Smooth muscle cell (in vitro differentiated cells): Measurements from ENCODE around the gene OR10AD1. TPM values are rescaled to one million over a fixed set of nuclear protein-coding genes. Genes with fewer than 3 reads are reported as not detected.
"Not testable (repeated sequence)": the region's sequence is repeated elsewhere in the genome, so short reads cannot be mapped to it uniquely, and the experiment has no call there.

Source experiments
- DNase-seq: peaks from one replicate; lab custom pipeline; 2025; ENCODE audit not compliant: unreplicated experiment; lab: John Stamatoyannopoulos, UW
- H2AFZ ChIP-seq: fragments of 200-600 bp; sonication (generic); 2 replicates; pipeline ENCODE4 v1.6.0; 2016; ENCODE audit warnings: antibody characterized with exemption, low read depth, mild to moderate bottlenecking
- H3F3A ChIP-seq: fragments of 200-600 bp; sonication (generic); 2 replicates; pipeline ENCODE4 v1.6.0; 2017; ENCODE audit warnings: antibody characterized with exemption, low read depth
- H3K27ac ChIP-seq: fragments of 200-600 bp; sonication (generic); 2 replicates; pipeline ENCODE4 v1.5.1; 2016; ENCODE audit warnings: low read depth, mild to moderate bottlenecking
- H3K27me3 ChIP-seq: fragments of 200-600 bp; sonication (generic); 2 replicates; pipeline ENCODE4 v1.6.1; 2016; ENCODE audit warnings: low read depth, mild to moderate bottlenecking
- H3K36me3 ChIP-seq: fragments of 200-600 bp; sonication (generic); 2 replicates; pipeline ENCODE4 v1.5.1; 2016; ENCODE audit warnings: low read depth
- H3K4me1 ChIP-seq: fragments of 200-600 bp; sonication (generic); 2 replicates; pipeline ENCODE4 v1.5.1; 2016; ENCODE audit warnings: low read depth
- H3K4me2 ChIP-seq: fragments of 200-600 bp; sonication (generic); 2 replicates; pipeline ENCODE4 v1.6.0; 2016; ENCODE audit warnings: mild to moderate bottlenecking
- H3K4me3 ChIP-seq: fragments of 200-600 bp; sonication (generic); 2 replicates; pipeline ENCODE4 v1.5.1; 2016; ENCODE audit warnings: mild to moderate bottlenecking
- H3K79me2 ChIP-seq: fragments of 200-600 bp; sonication (generic); 2 replicates; pipeline ENCODE4 v1.6.0; 2016; ENCODE audit warnings: low read depth, mild to moderate bottlenecking
- H3K9ac ChIP-seq: fragments of 200-600 bp; sonication (generic); 2 replicates; pipeline ENCODE4 v1.6.0; 2016; ENCODE audit warnings: low read depth
- H3K9me3 ChIP-seq: fragments of 200-600 bp; sonication (generic); replicated peaks from 2 replicates; pipeline ENCODE4 v1.5.1; 2016; ENCODE audit warnings: low read depth
- H4K20me1 ChIP-seq: fragments of 200-600 bp; sonication (generic); 2 replicates; pipeline ENCODE4 v1.6.0; 2016; ENCODE audit warnings: low read depth
- CTCF ChIP-seq: fragments of 200-600 bp; sonication (generic); IDR thresholded peaks from 2 replicates; pipeline ENCODE4 v1.5.1; 2017; ENCODE audit warnings: borderline replicate concordance, mild to moderate bottlenecking, antibody characterized with exemption; ENCODE audit not compliant: insufficient read depth, poor library complexity, severe bottlenecking
- WGBS: methylation state at CpG from one replicate; pipeline ENCODE4 v1.1.7; 2016; ENCODE audit warnings: low lambda C conversion rate; 5-methylcytosine and 5-hydroxymethylcytosine counted together
- polyA plus RNA-seq: library from polyadenylated mRNA; unstranded; fragments of >200 nt; fragmentation: Nextera tagmentation; extraction: Ambion mirVana; gene quantifications from 2 replicates; pipeline ENCODE4 v1.2.1, GENCODE V29; 2016
- total RNA-seq: library from RNA; depleted of rRNA; stranded (reverse); fragments of >200 nt; gene quantifications from 2 replicates; pipeline ENCODE4 v1.2.3, GENCODE V29; 2014

Gene OR10AD1
- total and polyA plus RNA-seq, 2 experiments from 2014 or later = not detected

GRCh38 chr12:48220701-48221100 is 17.6 kb upstream of the OR10AD1 start:
- no peak for TF ChIP-seq CTCF
- 95% methylated on average over 1 of the region's 1 CpG for WGBS
- Histone ChIP-seq H3K9me3 (no peaks in the 10 kb centered on the region), H3F3A (no peaks in the 10 kb centered on the region), H3K36me3 (no peaks in the 10 kb centered on the region), H3K4me1 (no peaks in the 10 kb centered on the region), H3K4me3 (no peak overlapping the region), H2AFZ (no peak overlapping the region), H4K20me1 (no peaks in the 10 kb centered on the region), H3K27ac (no peak overlapping the region), H3K27me3 (no peaks in the 10 kb centered on the region), H3K79me2 (no peaks in the 10 kb centered on the region), H3K4me2 (no peak overlapping the region), H3K9ac (no peak overlapping the region)
- DNase-seq = no peak

- H3K9ac ChIP-seq = no peak overlapping the region
- no peaks in the 10 kb centered on the region for H3K9me3 ChIP-seq
- no peaks in the 10 kb centered on the region for H3K27me3 ChIP-seq
- no peaks in the 10 kb centered on the region for H4K20me1 ChIP-seq
- no peak for TF ChIP-seq CTCF
- H3K79me2 ChIP-seq = no peaks in the 10 kb centered on the region
- no peak overlapping the region for H2AFZ ChIP-seq
- no peaks in the 10 kb centered on the region for H3K4me1 ChIP-seq
- no peak for DNase-seq
- no peaks in the 10 kb centered on the region for H3K36me3 ChIP-seq
- H3K4me2 ChIP-seq = no peak overlapping the region
- no peak overlapping the region for H3K4me3 ChIP-seq
- H3K27ac ChIP-seq = no peak overlapping the region
- H3F3A ChIP-seq = no peaks in the 10 kb centered on the region
- WGBS = 91% methylated on average over 1 of the region's 1 CpG
These were observed 16.5 kb upstream of the OR10AD1 start for GRCh38 chr12:48219631-48220030.

- DNase-seq = no peak
- H3K27ac ChIP-seq = no peak overlapping the region
- no peak overlapping the region for H3K4me3 ChIP-seq
- no peaks in the 10 kb centered on the region for H3K9me3 ChIP-seq
- TF ChIP-seq CTCF = no peak
- no peaks in the 10 kb centered on the region for H3K36me3 ChIP-seq
- no peaks in the 10 kb centered on the region for H3K79me2 ChIP-seq
- H4K20me1 ChIP-seq = no peaks in the 10 kb centered on the region
- no peak overlapping the region for H2AFZ ChIP-seq
- H3K4me2 ChIP-seq = peak overlapping the region; percentile 6
- H3K27me3 ChIP-seq = no peaks in the 10 kb centered on the region
- H3F3A ChIP-seq = no peaks in the 10 kb centered on the region
- H3K9ac ChIP-seq = no peak overlapping the region
- H3K4me1 ChIP-seq = no peaks in the 10 kb centered on the region
These were observed 13.7 kb upstream of the OR10AD1 start for GRCh38 chr12:48216785-48217184.

- H3K4me2 ChIP-seq, H4K20me1 ChIP-seq, H3K9ac ChIP-seq, H2AFZ ChIP-seq, H3K27ac ChIP-seq, H3K4me3 ChIP-seq, H3K27me3 ChIP-seq, H3F3A ChIP-seq, H3K36me3 ChIP-seq, DNase-seq, H3K79me2 ChIP-seq, H3K4me1 ChIP-seq: not testable (repeated sequence)
- 83% methylated on average over 2 of the region's 2 CpGs for WGBS
- peaks cover 12% of the 10 kb centered on the region for H3K9me3 ChIP-seq
These were observed 6.4 kb upstream of the OR10AD1 start for GRCh38 chr12:48209495-48209894.
